WERI-Rb-1 (cell line): ENCODE results near the gene KCTD10.

Experiments
- DNase-seq: peaks from one replicate; pipeline ENCODE4 v3.0.0-alpha.2; 2020
- H3K27ac ChIP-seq: fragments of 250-450 bp; sonication (Bioruptor Pico); 2 replicates; pipeline ENCODE4 v1.5.1; 2020; ENCODE audit warnings: mild to moderate bottlenecking, moderate library complexity
- H3K27me3 ChIP-seq: fragments of 250-450 bp; sonication (Bioruptor Pico); 2 replicates; pipeline ENCODE4 v1.5.1; 2021; ENCODE audit warnings: mild to moderate bottlenecking, low read depth, moderate library complexity; ENCODE audit not compliant: insufficient read depth, severe bottlenecking
- H3K36me3 ChIP-seq: fragments of 250-450 bp; sonication (Bioruptor Pico); 2 replicates; pipeline ENCODE4 v1.5.1; 2020; ENCODE audit warnings: mild to moderate bottlenecking, moderate library complexity
- H3K4me3 ChIP-seq: 2 replicates; pipeline ENCODE4 v1.5.1; 2011; ENCODE audit warnings: low read depth, mild to moderate bottlenecking, control low read depth, low read length
- H3K9me3 ChIP-seq: fragments of 250-450 bp; sonication (Bioruptor Pico); 2 replicates; pipeline ENCODE4 v1.5.1; 2021; ENCODE audit warnings: mild to moderate bottlenecking, moderate library complexity; ENCODE audit not compliant: severe bottlenecking
- TF ChIP-seq, protein P1 (sequence below): IDR thresholded peaks from 2 replicates; pipeline ENCODE4 v1.5.1; 2011; ENCODE audit warnings: low read depth, mild to moderate bottlenecking, control low read depth, inconsistent platforms, low read length

Gene KCTD10

DNA sequence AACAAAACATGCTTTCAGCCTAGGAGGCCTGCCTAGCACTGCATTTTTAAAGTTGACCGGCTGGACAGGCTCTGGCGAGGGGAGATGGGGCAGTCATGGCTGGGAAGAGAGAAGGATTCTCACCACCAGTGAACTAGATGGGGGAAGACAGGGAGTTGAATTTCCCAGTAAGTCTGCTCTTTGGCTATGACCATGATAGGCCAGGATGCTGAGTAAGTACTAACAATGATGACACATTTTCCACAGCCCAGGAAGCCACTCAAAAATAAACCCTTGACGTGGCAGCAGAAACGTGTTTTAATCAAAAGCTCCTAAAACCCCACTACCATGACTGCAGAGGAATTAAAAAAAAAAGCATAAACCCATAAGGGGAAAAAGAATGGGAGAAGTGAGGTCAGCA, 19.0 kb downstream of the KCTD10 start:
- H3K27ac ChIP-seq: no peak overlapping the region

DNA sequence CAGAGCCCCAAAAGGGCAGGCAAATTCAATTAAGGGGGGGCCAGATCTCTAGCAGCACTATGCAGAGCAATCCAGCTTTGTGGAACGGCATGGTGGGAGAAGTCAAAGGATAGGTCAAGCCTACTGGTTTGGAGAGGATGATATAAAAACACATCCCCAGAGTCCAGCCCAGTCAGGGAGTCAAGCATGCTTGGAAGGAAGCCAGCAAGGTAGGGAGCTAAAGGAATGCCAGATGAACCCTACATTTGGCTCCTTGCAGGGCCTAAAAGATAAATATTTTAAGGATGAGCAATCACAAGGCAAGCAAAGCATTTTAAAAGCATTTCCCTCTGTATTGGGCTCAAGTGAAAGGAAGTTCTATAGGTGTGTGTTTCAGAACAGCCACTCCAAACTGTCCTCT, 21.4 kb downstream of the KCTD10 start:
- Histone ChIP-seq H3K9me3 (no peaks in the 10 kb centered on the region), H3K4me3 (no peak overlapping the region), H3K27ac (no peak overlapping the region), H3K36me3 (peaks cover 70% of the 10 kb centered on the region), H3K27me3 (no peaks in the 10 kb centered on the region)
- no peak for DNase-seq
- TF ChIP-seq, protein P1, sequence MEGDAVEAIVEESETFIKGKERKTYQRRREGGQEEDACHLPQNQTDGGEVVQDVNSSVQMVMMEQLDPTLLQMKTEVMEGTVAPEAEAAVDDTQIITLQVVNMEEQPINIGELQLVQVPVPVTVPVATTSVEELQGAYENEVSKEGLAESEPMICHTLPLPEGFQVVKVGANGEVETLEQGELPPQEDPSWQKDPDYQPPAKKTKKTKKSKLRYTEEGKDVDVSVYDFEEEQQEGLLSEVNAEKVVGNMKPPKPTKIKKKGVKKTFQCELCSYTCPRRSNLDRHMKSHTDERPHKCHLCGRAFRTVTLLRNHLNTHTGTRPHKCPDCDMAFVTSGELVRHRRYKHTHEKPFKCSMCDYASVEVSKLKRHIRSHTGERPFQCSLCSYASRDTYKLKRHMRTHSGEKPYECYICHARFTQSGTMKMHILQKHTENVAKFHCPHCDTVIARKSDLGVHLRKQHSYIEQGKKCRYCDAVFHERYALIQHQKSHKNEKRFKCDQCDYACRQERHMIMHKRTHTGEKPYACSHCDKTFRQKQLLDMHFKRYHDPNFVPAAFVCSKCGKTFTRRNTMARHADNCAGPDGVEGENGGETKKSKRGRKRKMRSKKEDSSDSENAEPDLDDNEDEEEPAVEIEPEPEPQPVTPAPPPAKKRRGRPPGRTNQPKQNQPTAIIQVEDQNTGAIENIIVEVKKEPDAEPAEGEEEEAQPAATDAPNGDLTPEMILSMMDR: no peak

More for the DNA sequence above, 19.0 kb downstream of the KCTD10 start:
- no peak for DNase-seq
- no peaks in the 10 kb centered on the region for H3K9me3 ChIP-seq
- no peak overlapping the region for H3K4me3 ChIP-seq
- peaks cover 51% of the 10 kb centered on the region for H3K36me3 ChIP-seq
- TF ChIP-seq, protein P1: no peak
- H3K27me3 ChIP-seq: no peaks in the 10 kb centered on the region

DNA sequence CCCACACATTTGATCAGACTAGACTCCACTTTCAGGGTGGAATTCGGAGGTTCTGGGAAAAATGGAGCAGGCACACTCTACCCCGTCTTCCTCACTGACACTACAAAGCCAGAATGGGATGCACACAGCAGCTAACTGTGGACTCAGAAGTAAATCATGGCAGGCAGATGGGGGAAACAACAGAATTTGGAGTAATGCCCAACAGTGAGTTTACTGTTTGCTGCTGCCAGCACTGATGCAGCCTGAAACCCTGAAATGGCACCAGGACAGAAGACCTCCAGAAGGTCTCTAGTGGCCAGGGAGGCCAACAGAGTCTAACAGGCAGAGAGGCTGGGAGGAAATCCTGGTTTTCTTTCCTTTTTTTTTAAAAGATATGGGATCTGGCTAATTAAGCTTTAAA, 24.6 kb downstream of the KCTD10 start:
- Histone ChIP-seq H3K9me3 (no peaks in the 10 kb centered on the region), H3K27ac (no peak overlapping the region), H3K4me3 (no peak overlapping the region), H3K27me3 (no peaks in the 10 kb centered on the region), H3K36me3 (peaks cover 80% of the 10 kb centered on the region)
- DNase-seq: no peak
- TF ChIP-seq, protein P1: no peak

DNA sequence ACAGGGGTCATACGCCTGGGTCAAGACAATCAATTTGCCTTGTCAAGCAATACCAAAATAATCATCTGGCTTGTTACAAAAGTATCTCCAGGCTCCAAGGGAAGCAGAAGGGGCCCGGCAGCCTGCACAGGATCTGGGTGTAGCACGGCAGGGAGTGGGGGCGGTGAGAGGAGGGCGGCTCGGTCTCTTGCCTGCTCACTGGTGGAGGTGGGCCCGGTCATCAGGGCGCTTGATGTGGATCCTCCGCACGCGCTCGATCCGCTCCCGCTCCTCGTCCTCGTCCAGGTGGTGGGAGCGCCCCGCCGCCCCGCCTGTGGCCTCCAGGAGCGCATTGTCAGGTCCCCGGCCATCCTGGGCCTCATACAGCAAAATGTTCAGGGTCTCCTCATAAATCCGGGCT, 25.7 kb downstream of the KCTD10 start:
- DNase-seq: no peak
- no peaks in the 10 kb centered on the region for H3K27me3 ChIP-seq
- no peaks in the 10 kb centered on the region for H3K9me3 ChIP-seq
- H3K36me3 ChIP-seq: peaks cover 77% of the 10 kb centered on the region
- no peak overlapping the region for H3K4me3 ChIP-seq
- H3K27ac ChIP-seq: no peak overlapping the region
- TF ChIP-seq, protein P1: no peak

DNA sequence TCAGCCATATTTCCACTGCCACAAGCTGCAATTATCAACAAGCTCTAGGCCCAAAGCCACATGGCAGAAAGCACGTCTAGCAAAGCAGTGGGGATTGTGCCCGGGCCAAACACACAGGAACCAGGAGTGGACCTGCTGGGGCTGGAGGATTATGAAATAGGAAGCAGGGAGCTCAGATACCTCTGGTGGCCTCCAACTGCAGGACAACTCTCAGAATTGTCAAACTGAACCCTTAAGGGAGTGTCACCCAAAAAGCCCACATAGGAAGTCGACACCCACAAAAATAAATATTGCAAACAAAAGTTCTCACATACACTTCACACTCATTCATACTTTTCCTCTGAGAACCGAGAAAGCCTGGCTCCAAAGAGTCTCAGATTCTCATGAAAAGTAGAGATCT, 26.1 kb downstream of the KCTD10 start:
- H3K27me3 ChIP-seq: no peaks in the 10 kb centered on the region
- DNase-seq: no peak
- no peak overlapping the region for H3K27ac ChIP-seq
- H3K9me3 ChIP-seq: no peaks in the 10 kb centered on the region
- no peak overlapping the region for H3K4me3 ChIP-seq
- H3K36me3 ChIP-seq: peaks cover 77% of the 10 kb centered on the region
- TF ChIP-seq, protein P1: no peak

DNA sequence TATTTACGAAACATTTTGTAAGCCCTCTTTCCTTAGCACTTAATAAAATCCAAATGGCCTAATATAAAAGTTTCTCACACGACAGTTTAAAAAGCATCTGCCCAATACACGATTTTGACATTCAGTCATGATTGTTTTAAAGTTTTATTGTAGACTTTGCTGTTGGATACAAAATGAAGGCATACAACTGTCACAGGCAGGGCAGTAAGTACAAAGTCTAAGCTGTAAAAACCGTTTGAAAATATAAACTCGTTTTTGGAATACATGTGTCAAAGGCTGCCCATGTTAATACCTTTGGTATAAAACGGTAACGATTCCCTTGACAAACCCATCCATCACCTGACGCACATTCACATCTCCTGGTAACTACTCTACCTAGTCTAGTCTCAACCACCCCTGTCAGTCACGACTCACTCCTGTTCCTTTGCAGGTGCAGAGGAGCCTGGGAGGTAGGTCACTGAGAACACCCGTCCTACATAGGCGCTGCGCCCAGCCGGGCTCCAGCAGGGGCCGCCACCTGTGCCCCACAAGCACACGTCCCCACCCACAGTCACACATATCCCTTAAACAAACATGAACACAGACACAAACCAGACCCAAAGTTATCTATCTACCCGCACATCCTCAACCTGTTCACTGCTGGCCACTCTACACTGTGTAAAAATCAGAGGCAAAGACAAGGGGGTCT, 27.1 kb downstream of the KCTD10 start:
- TF ChIP-seq, protein P1: peak; percentile 61
- peaks cover 74% of the 10 kb centered on the region for H3K36me3 ChIP-seq
- DNase-seq: peak; percentile 34

More for the DNA sequence above, 27.1 kb downstream of the KCTD10 start:
- Histone ChIP-seq H3K27ac (no peak overlapping the region), H3K27me3 (no peaks in the 10 kb centered on the region), H3K4me3 (no peak overlapping the region), H3K9me3 (no peaks in the 10 kb centered on the region)
